Fibroblast of lung (primary cell): ENCODE results near the gene HOXA11. TPM values are rescaled to one million over a fixed set of nuclear protein-coding genes. Genes with fewer than 3 reads are reported as not detected.

Experiments used
- DNase-seq, 2 donors: peaks; one replicate each; pipeline versions ENCODE4 v3.0.0 to v3.0.0-alpha.2; 2010; ENCODE audit warnings: low read depth in 2 of 2
- H2AFZ ChIP-seq: 2 replicates; pipeline ENCODE4 v1.5.1; 2012; ENCODE audit warnings: low read length, control low read depth, inconsistent platforms
- H3K27ac ChIP-seq: 2 replicates; pipeline ENCODE4 v1.5.1; 2011; ENCODE audit warnings: low read length, control low read depth; ENCODE audit not compliant: insufficient read depth
- H3K27me3 ChIP-seq: 2 replicates; pipeline ENCODE4 v1.5.1; 2011; ENCODE audit warnings: mild to moderate bottlenecking, low read length; ENCODE audit not compliant: control insufficient read depth, insufficient read depth
- H3K36me3 ChIP-seq: 2 replicates; pipeline ENCODE4 v1.5.1; 2011; ENCODE audit warnings: low read length; ENCODE audit not compliant: control insufficient read depth, insufficient read depth
- H3K4me1 ChIP-seq: 2 replicates; pipeline ENCODE4 v1.5.1; 2011; ENCODE audit warnings: low read length; ENCODE audit not compliant: control insufficient read depth, insufficient read depth; ENCODE audit errors: extremely low read depth
- H3K4me2 ChIP-seq: 2 replicates; pipeline ENCODE4 v1.5.1; 2011; ENCODE audit warnings: low read length, control low read depth; ENCODE audit not compliant: insufficient read depth; ENCODE audit errors: extremely low read depth
- H3K4me3 ChIP-seq, 4 experiments: fragments of 200-600 bp in 1 of 4; sonication (generic) in 1 of 4; replicated peaks in 1 of 4; 2 replicates each; pipeline ENCODE4 v1.5.1; 2011 to 2016; ENCODE audit warnings: low read length in 4 of 4, low read depth in 3 of 4, mild to moderate bottlenecking in 3 of 4, control low read depth in 2 of 4, inconsistent platforms in 1 of 4, mixed read lengths in 1 of 4; ENCODE audit not compliant: insufficient read depth in 1 of 4; ENCODE audit errors: control extremely low read depth in 1 of 4
- H3K79me2 ChIP-seq: 2 replicates; pipeline ENCODE4 v1.5.1; 2012; ENCODE audit warnings: mild to moderate bottlenecking, low read length, inconsistent platforms; ENCODE audit not compliant: control insufficient read depth, insufficient read depth
- H3K9ac ChIP-seq: 2 replicates; pipeline ENCODE4 v1.5.1; 2011; ENCODE audit warnings: mild to moderate bottlenecking, low read length, control low read depth; ENCODE audit not compliant: insufficient read depth
- H3K9me3 ChIP-seq: 2 replicates; pipeline ENCODE4 v1.5.1; 2012; ENCODE audit warnings: low read depth, low read length; ENCODE audit not compliant: control insufficient read depth, insufficient read depth
- H4K20me1 ChIP-seq: 2 replicates; pipeline ENCODE4 v1.5.1; 2011; ENCODE audit warnings: low read length; ENCODE audit not compliant: control insufficient read depth, insufficient read depth; ENCODE audit errors: extremely low read depth
- EZH2 ChIP-seq: IDR thresholded peaks from 2 replicates; pipeline ENCODE4 v1.5.1; 2012; ENCODE audit warnings: low read length, control low read depth, mild to moderate bottlenecking; ENCODE audit errors: missing control alignments
- polyA plus RNA-seq, 2 donors: library from polyadenylated mRNA; depleted of rRNA in 1 of 2; stranded (reverse) in 1 of 2; unstranded in 1 of 2; fragments of >200 nt; gene quantifications; 2 replicates each; pipeline ENCODE4 v1.2.1, GENCODE V29; 2011 to 2012; ENCODE audit warnings: missing spikeins in 1 of 2
- total RNA-seq: library from RNA; depleted of rRNA; stranded (reverse); fragments of >200 nt; gene quantifications from 2 replicates; pipeline ENCODE4 v1.2.1, GENCODE V29; 2014
- TF ChIP-seq, protein P1 (sequence below), 2 donors: IDR thresholded peaks in 1 of 2; conservative IDR thresholded peaks in 1 of 2; 1 replicate in 1 of 2; 2 replicates in 1 of 2; pipeline ENCODE4 v1.5.1; 2011 to 2012; ENCODE audit warnings: low read length in 2 of 2, control low read depth in 1 of 2, inconsistent platforms in 1 of 2, low read depth in 1 of 2, mild to moderate bottlenecking in 1 of 2

Gene HOXA11
- total and polyA plus RNA-seq, 2 donors (not counting 1 experiment from before 2014, with no cell fraction given): 0.18 TPM; not detected in 1

DNA sequence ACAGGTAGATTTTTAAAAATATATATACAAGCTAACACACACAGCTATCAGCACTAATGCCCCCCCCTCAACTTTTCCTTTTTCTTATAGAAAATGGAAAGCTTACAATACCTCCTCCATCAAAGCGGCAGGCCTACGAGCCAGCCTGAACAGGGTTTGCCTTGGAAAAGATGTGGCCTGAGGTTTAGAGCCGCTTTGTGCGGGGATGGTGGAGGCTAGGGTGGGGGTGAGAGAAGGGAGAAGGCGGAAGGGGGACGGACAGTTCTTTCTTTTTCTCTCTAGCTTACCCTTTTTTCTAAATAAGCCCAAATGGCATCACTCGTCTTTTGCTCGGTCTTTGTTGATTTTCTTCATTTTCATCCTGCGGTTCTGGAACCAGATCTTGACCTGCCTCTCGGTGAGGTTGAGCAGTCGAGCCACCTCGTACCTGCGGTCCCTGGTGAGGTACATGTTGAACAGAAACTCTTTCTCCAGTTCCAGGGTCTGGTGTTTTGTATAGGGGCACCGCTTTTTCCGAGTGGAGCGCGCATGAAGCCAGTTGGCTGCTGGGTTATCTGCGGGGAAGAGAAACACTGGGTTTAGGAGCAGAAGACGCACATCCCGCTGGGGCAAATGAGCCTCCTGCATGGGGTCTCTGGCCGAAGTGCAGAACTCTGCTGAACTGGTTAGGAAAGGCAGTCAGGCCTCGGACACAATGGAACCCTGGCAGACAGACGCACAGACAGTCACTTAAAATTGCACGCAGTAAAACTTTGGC, 21.6 kb downstream of the HOXA11 start:
- Histone ChIP-seq H3K4me3 (no peak overlapping the region), H2AFZ (no peak overlapping the region), H3K9me3 (no peaks in the 10 kb centered on the region), H3K36me3 (no peaks in the 10 kb centered on the region), H3K27me3 (peaks cover 51% of the 10 kb centered on the region), H3K9ac (no peak overlapping the region), H3K4me1 (no peaks in the 10 kb centered on the region), H3K79me2 (no peaks in the 10 kb centered on the region), H3K4me2 (no peak overlapping the region), H3K27ac (no peak overlapping the region), H4K20me1 (no peaks in the 10 kb centered on the region)
- no peak for DNase-seq
- no peak for TF ChIP-seq EZH2
- TF ChIP-seq, protein P1, sequence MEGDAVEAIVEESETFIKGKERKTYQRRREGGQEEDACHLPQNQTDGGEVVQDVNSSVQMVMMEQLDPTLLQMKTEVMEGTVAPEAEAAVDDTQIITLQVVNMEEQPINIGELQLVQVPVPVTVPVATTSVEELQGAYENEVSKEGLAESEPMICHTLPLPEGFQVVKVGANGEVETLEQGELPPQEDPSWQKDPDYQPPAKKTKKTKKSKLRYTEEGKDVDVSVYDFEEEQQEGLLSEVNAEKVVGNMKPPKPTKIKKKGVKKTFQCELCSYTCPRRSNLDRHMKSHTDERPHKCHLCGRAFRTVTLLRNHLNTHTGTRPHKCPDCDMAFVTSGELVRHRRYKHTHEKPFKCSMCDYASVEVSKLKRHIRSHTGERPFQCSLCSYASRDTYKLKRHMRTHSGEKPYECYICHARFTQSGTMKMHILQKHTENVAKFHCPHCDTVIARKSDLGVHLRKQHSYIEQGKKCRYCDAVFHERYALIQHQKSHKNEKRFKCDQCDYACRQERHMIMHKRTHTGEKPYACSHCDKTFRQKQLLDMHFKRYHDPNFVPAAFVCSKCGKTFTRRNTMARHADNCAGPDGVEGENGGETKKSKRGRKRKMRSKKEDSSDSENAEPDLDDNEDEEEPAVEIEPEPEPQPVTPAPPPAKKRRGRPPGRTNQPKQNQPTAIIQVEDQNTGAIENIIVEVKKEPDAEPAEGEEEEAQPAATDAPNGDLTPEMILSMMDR (conservative IDR thresholded peaks at IDR 0.05 in 1 of 2, IDR thresholded peaks at IDR 0.05 in 1 of 2; ENCODE audit: low read depth in 1 of 2, low read length in 2 of 2): no peak

DNA sequence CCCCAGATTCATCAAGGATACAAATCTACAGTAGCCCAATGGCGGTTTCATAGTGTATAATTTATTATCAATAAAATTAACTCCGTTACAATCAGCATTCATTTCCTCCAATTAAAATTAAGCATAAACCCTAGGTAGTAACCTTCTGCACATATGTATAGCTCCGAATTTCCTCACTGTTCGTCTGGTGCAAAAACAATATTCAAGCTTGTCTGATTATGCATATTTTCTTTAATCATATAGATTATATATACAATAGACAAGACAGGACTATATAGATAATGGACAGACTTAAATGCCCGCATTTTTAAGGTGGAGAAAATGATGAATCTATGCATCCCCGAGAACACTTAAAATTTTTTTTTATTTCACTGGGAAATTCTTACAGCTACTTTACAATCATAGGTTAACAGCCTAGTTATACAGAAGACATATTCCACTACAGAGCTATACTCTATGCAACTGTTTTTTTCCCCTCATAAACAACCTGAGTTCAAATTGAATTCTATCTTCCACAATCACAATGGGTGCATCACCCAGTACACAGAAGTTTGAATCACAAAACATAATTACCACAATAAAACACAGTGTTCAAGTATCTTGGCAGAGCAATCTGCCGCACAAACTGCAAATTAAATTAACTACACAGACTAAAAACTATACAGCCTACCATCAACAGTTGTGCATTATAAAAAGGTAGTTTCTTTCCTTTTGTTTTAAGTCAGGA, 22.3 kb downstream of the HOXA11 start:
- no peak for DNase-seq
- no peak overlapping the region for H2AFZ ChIP-seq
- H3K4me2 ChIP-seq: no peak overlapping the region

More for the DNA sequence above, 22.3 kb downstream of the HOXA11 start:
- Histone ChIP-seq H3K27me3 (peaks cover 43% of the 10 kb centered on the region), H3K9me3 (no peaks in the 10 kb centered on the region), H3K27ac (no peak overlapping the region), H3K9ac (no peak overlapping the region), H3K4me1 (no peaks in the 10 kb centered on the region), H4K20me1 (no peaks in the 10 kb centered on the region), H3K79me2 (no peaks in the 10 kb centered on the region), H3K4me3 (no peak overlapping the region), H3K36me3 (no peaks in the 10 kb centered on the region)
- TF ChIP-seq EZH2: no peak
- TF ChIP-seq, protein P1 (conservative IDR thresholded peaks at IDR 0.05 in 1 of 2, IDR thresholded peaks at IDR 0.05 in 1 of 2; ENCODE audit: low read depth in 1 of 2, low read length in 2 of 2): no peak
